SH-SY5Y (cell line): ENCODE measurements around the gene PTEN.

Experiments used
- GATA2 ChIP-seq: IDR thresholded peaks from 2 replicates; pipeline ENCODE4 v1.6.1; 2011; ENCODE audit warnings: mild to moderate bottlenecking, low read depth, low read length
- GATA3 ChIP-seq: IDR thresholded peaks from 2 replicates; pipeline ENCODE4 v1.6.1; 2011; ENCODE audit warnings: low read depth, mild to moderate bottlenecking, low read length, moderate library complexity

Gene PTEN

GRCh38 chr10:87861953-87862678, 1.3 kb upstream of the PTEN start:
- TF ChIP-seq GATA2 (peak; percentile 20; the same call in 1 of the 2 replicates), GATA3 (no peak)

GRCh38 chr10:87862679-87863052, 759 bp upstream of the PTEN start:
- TF ChIP-seq GATA2 (no peak), GATA3 (no peak)

GRCh38 chr10:87864496-87865059, 1.2 kb downstream of the PTEN start:
- no peak for TF ChIP-seq GATA2
- no peak for TF ChIP-seq GATA3

GRCh38 chr10:87865241-87865881, 1.9 kb downstream of the PTEN start:
- no peak for TF ChIP-seq GATA2

GRCh38 chr10:87866412-87866974, 3.1 kb downstream of the PTEN start:
- no peak for TF ChIP-seq GATA2
- no peak for TF ChIP-seq GATA3

- TF ChIP-seq GATA2, result no peak
- TF ChIP-seq GATA3, result no peak
Measured at GRCh38 chr10:87867453-87867852, 4.0 kb downstream of the PTEN start.

GRCh38 chr10:87868277-87868676, 4.9 kb downstream of the PTEN start:
- no peak for TF ChIP-seq GATA3
- no peak for TF ChIP-seq GATA2

GRCh38 chr10:87869773-87870551, 6.5 kb downstream of the PTEN start:
- no peak for TF ChIP-seq GATA3

- TF ChIP-seq GATA2, result no peak
- TF ChIP-seq GATA3, result no peak
Measured at GRCh38 chr10:87872828-87873227, 9.4 kb downstream of the PTEN start.

GRCh38 chr10:87873656-87874055, 10.2 kb downstream of the PTEN start:
- TF ChIP-seq GATA3 (no peak), GATA2 (no peak)

- no peak for TF ChIP-seq GATA3
- no peak for TF ChIP-seq GATA2
Measured at GRCh38 chr10:87875929-87876571, 12.6 kb downstream of the PTEN start.

GRCh38 chr10:87878664-87879459, 15.4 kb downstream of the PTEN start:
- no peak for TF ChIP-seq GATA3
- no peak for TF ChIP-seq GATA2

- no peak for TF ChIP-seq GATA3
- no peak for TF ChIP-seq GATA2
Measured at GRCh38 chr10:87880336-87880735, 16.9 kb downstream of the PTEN start.
